Measurements from ENCODE around the gene MRPS23.

DNA sequence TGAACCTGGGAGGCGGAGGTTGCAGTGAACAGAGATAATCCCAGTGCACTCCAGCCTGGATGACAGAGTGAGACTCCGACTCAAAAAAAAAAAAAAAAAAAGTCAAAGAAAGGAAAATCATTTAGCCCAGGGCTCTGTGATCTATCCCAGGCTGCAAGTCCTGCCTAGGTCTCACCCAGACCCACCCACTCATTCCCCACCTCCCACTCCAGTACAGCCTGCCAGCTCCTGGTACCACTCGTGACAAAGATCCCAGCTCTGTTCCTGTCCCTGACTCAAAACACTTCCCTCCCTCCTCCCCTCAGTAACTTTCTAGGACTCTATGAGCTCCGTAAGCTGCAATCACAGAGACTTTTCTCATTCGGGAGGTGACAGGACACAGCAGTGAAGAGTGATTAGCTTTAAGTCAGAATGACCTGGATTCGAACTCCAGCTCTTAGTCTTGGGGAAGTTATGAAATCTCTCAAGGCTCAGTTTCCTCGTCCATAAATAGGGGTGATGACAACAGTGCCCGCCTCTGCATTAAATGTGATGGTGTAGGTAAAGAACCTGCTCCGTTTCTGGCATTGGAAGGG, 28.0 kb upstream of the MRPS23 start:
- TF ChIP-seq CTCF (IDR thresholded peaks at IDR 0.05; ENCODE audit: low read length) = no peak
- TF ChIP-seq EZH2 (IDR thresholded peaks at IDR 0.05; ENCODE audit: borderline replicate concordance, low read length) = no peak
